Bronchial epithelial cell (primary cell): Measurements from ENCODE around the gene SDCCAG8. TPM values are rescaled to one million over a fixed set of nuclear protein-coding genes. Genes with fewer than 3 reads are reported as not detected.

ENCODE experiments used
- DNase-seq: peaks from one replicate; pipeline ENCODE4 v3.0.0-alpha.2; 2010; ENCODE audit warnings: low read depth
- FAIRE-seq: peaks from 2 replicates; lab custom pipeline; 2011; peaks lifted over from hg19 to GRCh38; lab: Jason Lieb, UNC
- H3K27me3 ChIP-seq: 2 replicates; pipeline ENCODE4 v1.5.1; 2011; ENCODE audit warnings: low read length; ENCODE audit not compliant: control insufficient read depth, insufficient read depth
- H3K36me3 ChIP-seq: 2 replicates; pipeline ENCODE4 v1.5.1; 2011; ENCODE audit warnings: low read length; ENCODE audit not compliant: control insufficient read depth, insufficient read depth
- H3K4me3 ChIP-seq: 2 replicates; pipeline ENCODE4 v1.5.1; 2011; ENCODE audit warnings: mild to moderate bottlenecking, low read depth, low read length, control low read depth
- total RNA-seq: library from RNA; depleted of rRNA; stranded (reverse); fragments of >200 nt; gene quantifications from 2 replicates; pipeline ENCODE4 v1.2.1, GENCODE V29; 2014
- TF ChIP-seq, protein P1 (sequence below): IDR thresholded peaks from 2 replicates; pipeline ENCODE4 v1.5.1; 2011; ENCODE audit warnings: mild to moderate bottlenecking, moderate library complexity, low read length, control low read depth, inconsistent platforms; ENCODE audit not compliant: insufficient read depth, severe bottlenecking

The SDCCAG8 gene
- total RNA-seq, 1 donor from 2014 or later, result 32.4 TPM

DNA sequence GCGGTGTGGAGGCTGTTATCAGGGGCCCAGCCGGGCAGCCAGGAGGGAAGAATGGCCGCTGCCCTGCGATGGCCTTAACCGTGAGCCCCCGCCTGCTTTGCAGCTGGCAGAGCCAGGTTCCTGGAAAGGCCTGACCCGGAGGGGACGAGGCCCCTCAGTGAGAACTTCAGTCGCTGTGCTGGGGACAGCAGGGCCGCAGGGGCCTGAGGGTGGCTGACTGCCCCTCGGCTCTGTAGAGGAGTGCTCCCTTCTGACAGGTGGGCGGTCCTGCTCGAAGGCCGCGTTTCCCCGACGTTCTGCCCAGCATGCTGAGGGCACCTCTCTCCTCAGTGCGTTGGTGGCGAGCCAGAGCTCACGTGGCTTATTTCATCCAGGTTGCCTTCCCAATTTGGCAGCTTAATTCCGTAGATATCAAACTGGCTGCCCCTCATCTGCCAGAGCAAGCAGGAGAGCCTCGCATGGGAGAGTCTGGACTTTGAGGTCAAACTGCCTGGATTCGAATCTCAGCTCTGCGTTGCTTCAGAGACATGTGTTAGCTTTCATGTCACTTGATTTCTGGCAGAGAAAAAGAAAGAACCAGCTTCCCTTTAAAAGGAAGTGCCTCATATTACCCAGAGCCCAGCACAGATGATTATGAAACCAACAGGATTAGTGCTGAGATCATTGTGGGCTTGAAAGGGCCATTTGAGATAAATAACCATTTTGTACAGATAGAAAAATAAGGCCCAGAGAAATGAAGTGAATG, 239.8 kb downstream of the SDCCAG8 start:
- peaks cover 4% of the 10 kb centered on the region for H3K36me3 ChIP-seq
- no peaks in the 10 kb centered on the region for H3K27me3 ChIP-seq
- no peak overlapping the region for H3K4me3 ChIP-seq
- TF ChIP-seq, protein P1, sequence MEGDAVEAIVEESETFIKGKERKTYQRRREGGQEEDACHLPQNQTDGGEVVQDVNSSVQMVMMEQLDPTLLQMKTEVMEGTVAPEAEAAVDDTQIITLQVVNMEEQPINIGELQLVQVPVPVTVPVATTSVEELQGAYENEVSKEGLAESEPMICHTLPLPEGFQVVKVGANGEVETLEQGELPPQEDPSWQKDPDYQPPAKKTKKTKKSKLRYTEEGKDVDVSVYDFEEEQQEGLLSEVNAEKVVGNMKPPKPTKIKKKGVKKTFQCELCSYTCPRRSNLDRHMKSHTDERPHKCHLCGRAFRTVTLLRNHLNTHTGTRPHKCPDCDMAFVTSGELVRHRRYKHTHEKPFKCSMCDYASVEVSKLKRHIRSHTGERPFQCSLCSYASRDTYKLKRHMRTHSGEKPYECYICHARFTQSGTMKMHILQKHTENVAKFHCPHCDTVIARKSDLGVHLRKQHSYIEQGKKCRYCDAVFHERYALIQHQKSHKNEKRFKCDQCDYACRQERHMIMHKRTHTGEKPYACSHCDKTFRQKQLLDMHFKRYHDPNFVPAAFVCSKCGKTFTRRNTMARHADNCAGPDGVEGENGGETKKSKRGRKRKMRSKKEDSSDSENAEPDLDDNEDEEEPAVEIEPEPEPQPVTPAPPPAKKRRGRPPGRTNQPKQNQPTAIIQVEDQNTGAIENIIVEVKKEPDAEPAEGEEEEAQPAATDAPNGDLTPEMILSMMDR, result no peak
- DNase-seq (no peak), FAIRE-seq (no peak)

DNA sequence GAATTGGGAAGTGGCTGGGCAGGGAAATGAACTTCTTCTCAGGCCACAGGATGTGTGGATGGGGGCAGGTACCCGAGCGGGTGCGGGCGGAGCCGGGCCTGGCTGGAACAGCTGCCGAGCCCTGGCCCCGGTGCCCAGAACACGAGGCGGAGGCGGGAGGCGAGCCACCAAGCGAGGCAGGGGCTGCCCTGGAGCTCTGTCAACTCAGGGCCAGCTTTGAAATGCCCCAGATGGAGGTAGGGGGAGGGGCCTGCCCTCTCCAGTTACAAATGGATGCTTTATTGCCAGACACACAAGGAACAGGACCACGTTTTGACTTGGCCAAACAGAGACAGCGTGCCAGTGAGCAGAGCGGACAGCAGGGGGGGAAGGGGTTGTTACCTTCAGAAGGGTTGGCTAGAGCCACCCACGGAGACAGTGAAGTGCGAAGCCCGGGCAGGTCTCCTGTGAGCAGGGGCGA, 240.4 kb downstream of the SDCCAG8 start:
- no peaks in the 10 kb centered on the region for H3K27me3 ChIP-seq
- no peak for DNase-seq
- TF ChIP-seq, protein P1, result no peak
- no peak overlapping the region for H3K4me3 ChIP-seq
- FAIRE-seq, result no peak
- peaks cover 4% of the 10 kb centered on the region for H3K36me3 ChIP-seq

DNA sequence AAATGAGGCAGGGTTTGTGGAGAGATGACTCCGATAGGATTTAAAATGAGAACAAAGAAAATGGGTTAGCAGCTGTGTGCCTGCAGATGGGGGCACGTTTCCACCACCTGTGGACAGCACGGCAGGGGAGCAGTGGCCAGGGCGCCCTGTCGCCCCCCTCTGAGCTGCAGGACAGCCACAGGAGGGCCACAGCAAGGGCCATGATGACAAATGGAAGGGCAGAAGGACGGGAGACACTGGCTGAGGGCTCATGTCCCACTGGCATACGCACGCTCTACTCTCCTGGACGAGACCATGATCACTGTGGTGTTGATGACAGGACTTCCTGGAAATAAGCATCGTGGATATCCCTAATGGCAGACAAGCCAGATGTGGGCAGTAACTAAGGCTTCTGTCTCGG, 241.0 kb downstream of the SDCCAG8 start:
- no peak for FAIRE-seq
- H3K36me3 ChIP-seq, result peaks cover 4% of the 10 kb centered on the region
- no peak for DNase-seq
- TF ChIP-seq, protein P1, result no peak
- H3K27me3 ChIP-seq, result no peaks in the 10 kb centered on the region
- no peak overlapping the region for H3K4me3 ChIP-seq

DNA sequence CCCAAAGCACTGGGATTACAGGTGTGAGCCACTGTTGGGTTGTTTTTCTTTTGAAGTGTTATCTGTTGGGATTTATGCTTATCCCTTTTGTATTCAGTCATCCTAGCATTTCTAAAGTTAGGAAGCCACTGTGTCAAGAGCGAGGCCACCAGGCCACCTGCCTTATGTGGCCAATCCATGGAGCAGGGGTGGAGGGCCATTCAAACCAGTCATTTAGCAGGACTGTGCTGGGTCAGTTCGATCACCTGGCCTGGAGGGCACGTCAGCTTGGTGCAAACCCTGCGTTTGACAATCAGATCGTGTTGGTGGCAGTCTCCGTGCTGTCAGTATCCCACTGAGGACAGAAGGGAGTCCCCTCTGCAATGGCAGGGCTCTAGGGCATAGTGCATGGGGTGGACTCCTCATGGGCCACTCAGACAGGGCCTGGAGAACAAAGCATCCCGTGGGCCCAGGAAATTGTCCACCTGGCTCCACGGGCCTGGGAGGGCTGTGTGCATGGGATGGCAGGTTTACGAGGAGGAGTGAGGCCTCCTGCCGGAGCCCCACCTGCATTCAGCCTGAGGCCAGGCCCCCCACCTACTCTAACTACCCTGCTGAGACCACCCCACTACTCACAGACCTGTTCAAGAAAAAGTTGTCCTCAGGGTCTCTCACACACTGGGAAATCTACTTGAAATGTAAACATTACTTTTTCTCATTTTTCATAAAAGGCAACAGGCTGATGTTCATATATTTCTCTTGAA, 242.3 kb downstream of the SDCCAG8 start:
- TF ChIP-seq, protein P1, result no peak
- Histone ChIP-seq H3K27me3 (no peaks in the 10 kb centered on the region), H3K36me3 (peaks cover 4% of the 10 kb centered on the region), H3K4me3 (no peak overlapping the region)
- DNase-seq (no peak), FAIRE-seq (no peak)

DNA sequence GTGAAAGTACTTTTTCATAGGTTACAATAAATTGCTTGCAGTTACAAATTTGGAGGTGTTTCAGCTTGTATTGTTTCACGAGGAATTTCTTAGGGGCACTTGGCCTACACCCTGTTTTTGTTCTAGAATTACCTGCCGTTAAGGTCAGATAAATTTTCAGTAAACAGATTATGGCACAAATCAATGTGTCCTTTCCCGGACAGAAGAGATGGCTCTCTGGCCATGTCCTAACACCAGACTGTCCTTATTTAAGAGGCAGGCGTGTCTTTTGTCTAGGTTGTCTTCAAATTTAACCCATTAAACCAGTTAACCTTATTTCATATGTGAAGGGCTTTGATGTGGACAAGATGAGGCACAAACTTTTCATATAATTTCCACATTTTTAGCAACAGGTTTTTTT, 243.4 kb downstream of the SDCCAG8 start:
- FAIRE-seq (no peak), DNase-seq (no peak)
- TF ChIP-seq, protein P1, result no peak
- Histone ChIP-seq H3K4me3 (no peak overlapping the region), H3K36me3 (peaks cover 4% of the 10 kb centered on the region), H3K27me3 (no peaks in the 10 kb centered on the region)
